Measurements from ENCODE around the gene TCOF1. TPM values are rescaled to one million over a fixed set of nuclear protein-coding genes. Genes with fewer than 3 reads are reported as not detected.

Gene TCOF1
- total RNA-seq, 6 donors from 2014 or later: 21.7 to 71.2 (median 30.4) TPM

DNA sequence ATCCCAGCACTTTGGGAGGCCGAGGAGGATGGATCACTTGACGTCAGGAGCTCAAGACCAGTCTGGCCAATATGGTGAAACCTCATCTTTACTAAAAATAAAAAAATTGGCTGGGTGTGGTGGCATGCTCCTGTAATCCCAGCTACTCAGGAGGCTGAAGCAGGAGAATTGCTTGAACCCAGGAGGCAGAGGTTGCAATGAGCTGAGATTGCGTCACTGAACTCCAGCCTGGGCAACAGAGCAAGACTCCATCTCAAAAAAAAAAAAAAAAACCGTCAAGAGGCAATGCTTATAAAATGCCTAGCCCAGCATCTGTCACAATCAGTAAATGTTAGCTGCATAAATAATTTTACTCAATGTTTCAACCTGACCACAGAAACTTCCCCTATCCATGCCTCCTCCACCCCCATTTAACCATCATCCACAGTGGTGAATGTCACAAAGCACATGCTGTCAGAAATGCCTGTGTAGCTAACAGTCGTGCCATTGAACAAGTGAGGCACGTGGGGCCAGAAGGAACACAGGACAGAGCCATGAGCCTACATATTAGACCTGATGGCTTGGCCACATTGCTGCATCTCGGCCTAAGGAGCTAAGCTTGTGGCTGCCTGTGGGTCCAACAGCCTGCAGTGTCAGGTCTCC lies 16.8 kb upstream of the TCOF1 start:
- no peaks in the 10 kb centered on the region for H3K27me3 ChIP-seq
- no peak overlapping the region for H3K27ac ChIP-seq
- H3K4me1 ChIP-seq: no peaks in the 10 kb centered on the region
- TF ChIP-seq EP300 (IDR thresholded peaks at IDR 0.05): no peak
- TF ChIP-seq POLR2AphosphoS5 (IDR thresholded peaks at IDR 0.05): no peak
- TF ChIP-seq, protein P1, sequence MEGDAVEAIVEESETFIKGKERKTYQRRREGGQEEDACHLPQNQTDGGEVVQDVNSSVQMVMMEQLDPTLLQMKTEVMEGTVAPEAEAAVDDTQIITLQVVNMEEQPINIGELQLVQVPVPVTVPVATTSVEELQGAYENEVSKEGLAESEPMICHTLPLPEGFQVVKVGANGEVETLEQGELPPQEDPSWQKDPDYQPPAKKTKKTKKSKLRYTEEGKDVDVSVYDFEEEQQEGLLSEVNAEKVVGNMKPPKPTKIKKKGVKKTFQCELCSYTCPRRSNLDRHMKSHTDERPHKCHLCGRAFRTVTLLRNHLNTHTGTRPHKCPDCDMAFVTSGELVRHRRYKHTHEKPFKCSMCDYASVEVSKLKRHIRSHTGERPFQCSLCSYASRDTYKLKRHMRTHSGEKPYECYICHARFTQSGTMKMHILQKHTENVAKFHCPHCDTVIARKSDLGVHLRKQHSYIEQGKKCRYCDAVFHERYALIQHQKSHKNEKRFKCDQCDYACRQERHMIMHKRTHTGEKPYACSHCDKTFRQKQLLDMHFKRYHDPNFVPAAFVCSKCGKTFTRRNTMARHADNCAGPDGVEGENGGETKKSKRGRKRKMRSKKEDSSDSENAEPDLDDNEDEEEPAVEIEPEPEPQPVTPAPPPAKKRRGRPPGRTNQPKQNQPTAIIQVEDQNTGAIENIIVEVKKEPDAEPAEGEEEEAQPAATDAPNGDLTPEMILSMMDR (IDR thresholded peaks at IDR 0.05): no peak
- no peak for TF ChIP-seq POLR2A (IDR thresholded peaks at IDR 0.05)
- no peak overlapping the region for H3K4me3 ChIP-seq
- DNase-seq (no peak), ATAC-seq (ENCODE audit: low FRiP score in 2 of 2) (no peak)
- no peaks in the 10 kb centered on the region for H3K9me3 ChIP-seq
- WGBS, 2 donors: 73 to 78% methylated on average over 7 of the region's 7 CpGs
- H3K36me3 ChIP-seq: no peaks in the 10 kb centered on the region

DNA sequence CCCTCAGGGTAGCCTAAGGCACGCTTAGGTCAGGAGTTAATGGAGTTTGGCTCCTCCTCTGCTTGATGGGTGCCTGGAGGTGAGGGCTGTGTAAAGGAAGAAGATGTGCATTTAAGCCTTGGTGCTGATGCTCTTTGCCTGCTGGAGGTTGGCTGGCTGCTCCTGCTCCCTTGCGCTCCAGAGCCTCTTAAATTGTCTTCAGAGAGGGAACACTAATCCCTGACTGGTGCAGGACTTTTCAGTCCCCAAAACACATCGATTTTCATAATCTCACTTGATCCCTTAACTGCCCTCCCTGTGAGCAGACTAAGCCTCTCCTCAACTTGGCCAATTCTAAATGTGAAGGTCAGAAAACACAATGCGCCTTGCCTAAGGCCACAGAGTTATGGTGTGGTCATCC lies 16.2 kb upstream of the TCOF1 start:
- no peak for ATAC-seq (ENCODE audit: low FRiP score in 2 of 2)
- no peak for DNase-seq
- H3K36me3 ChIP-seq: no peaks in the 10 kb centered on the region
- H3K27ac ChIP-seq: no peak overlapping the region
- no peak overlapping the region for H3K4me3 ChIP-seq
- H3K9me3 ChIP-seq: no peaks in the 10 kb centered on the region
- no peaks in the 10 kb centered on the region for H3K4me1 ChIP-seq
- H3K27me3 ChIP-seq: no peaks in the 10 kb centered on the region
- WGBS, 2 donors: 84 to 90% methylated on average over 4 of the region's 4 CpGs
- TF ChIP-seq POLR2A (IDR thresholded peaks at IDR 0.05) (no peak), POLR2AphosphoS5 (IDR thresholded peaks at IDR 0.05) (no peak), EP300 (IDR thresholded peaks at IDR 0.05) (no peak)
- TF ChIP-seq, protein P1 (IDR thresholded peaks at IDR 0.05): no peak

DNA sequence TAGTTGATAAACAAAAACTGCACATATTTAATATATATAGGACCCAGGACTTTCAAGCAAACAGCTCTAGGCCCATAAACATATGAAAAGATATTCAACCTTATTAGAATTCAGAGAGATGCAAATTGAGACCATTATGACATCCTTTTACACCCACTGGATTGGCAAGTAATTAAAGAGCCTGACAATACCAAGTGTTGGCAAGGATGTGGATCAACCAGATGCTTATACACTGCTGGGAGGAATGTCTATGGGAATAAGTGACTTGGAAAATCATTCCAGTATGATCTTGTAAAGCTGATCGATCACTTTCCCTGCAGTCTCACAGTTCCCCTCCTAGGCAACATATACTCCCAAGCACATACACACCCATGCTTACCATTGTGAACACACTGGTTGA lies 15.5 kb upstream of the TCOF1 start:
- DNase-seq (no peak), ATAC-seq (ENCODE audit: low FRiP score in 2 of 2) (no peak)
- H3K36me3 ChIP-seq: no peaks in the 10 kb centered on the region
- H3K4me3 ChIP-seq: no peak overlapping the region
- no peak overlapping the region for H3K27ac ChIP-seq
- 95 to 100% methylated on average over 1 of the region's 1 CpG for WGBS, 2 donors
- no peaks in the 10 kb centered on the region for H3K4me1 ChIP-seq
- no peaks in the 10 kb centered on the region for H3K9me3 ChIP-seq
- TF ChIP-seq POLR2AphosphoS5 (IDR thresholded peaks at IDR 0.05): no peak
- no peak for TF ChIP-seq EP300 (IDR thresholded peaks at IDR 0.05)
- TF ChIP-seq POLR2A (IDR thresholded peaks at IDR 0.05): no peak
- TF ChIP-seq, protein P1 (IDR thresholded peaks at IDR 0.05): no peak
- no peaks in the 10 kb centered on the region for H3K27me3 ChIP-seq

DNA sequence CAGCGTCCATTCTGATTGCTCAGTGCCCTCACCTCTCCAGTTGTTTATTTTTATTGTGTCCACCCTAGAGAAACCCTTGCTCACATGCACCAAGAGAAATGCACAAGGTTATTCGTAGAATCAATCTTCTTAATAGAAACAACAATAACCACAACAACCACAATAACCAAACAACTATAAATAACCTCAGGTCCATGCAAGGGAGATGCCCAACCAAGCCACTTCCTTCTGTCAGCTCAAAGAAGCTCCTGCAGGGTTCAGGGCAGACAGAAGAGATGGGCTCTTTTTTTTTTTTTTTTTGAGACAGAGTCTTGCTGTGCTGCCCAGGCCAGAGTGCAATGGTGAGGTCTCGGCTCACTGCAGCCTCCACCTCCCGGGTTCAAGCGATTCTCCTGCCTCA lies 14.9 kb upstream of the TCOF1 start:
- H3K4me3 ChIP-seq: no peak overlapping the region
- no peaks in the 10 kb centered on the region for H3K4me1 ChIP-seq
- H3K27me3 ChIP-seq: no peaks in the 10 kb centered on the region
- WGBS, 2 donors: 81 to 90% methylated on average over 4 to 5 of the region's 5 CpGs
- TF ChIP-seq POLR2A (IDR thresholded peaks at IDR 0.05): no peak
- ATAC-seq (ENCODE audit: low FRiP score in 2 of 2): no peak
- H3K9me3 ChIP-seq: no peaks in the 10 kb centered on the region
- DNase-seq: no peak
- H3K36me3 ChIP-seq: no peaks in the 10 kb centered on the region
- H3K27ac ChIP-seq: no peak overlapping the region

DNA sequence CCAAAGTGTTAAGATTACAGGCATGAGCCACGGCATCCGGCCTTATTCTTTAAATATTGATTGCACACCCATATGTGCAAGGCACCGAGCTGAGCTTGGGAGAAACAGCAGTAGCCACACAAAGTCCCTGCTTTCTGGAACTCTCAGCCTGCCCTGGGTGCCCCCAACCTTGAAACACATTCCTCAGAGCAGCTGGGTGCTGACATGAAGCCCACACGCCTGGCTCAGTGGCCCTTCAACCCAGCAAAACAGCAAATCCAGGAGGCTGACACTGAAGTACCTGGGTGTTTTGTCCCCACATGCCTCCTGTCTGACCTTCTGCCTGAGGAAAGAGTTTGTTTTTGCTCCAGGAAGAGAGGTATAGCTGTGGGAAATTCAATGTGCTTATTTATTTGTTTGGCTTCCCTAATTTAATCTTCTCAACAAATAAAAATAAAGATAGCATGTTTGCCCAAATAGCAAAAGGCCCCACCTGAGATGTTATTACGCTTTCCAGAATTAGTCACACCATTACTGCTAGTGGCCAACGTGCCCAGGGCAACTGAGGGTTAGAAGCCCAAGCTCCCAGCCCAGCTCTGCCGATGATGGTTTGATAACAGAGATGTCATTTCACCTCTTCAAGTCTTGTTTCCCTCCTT lies 13.4 kb upstream of the TCOF1 start:
- DNase-seq (no peak), ATAC-seq (ENCODE audit: low FRiP score in 2 of 2) (no peak)
- Histone ChIP-seq H3K36me3 (no peaks in the 10 kb centered on the region), H3K27ac (no peak overlapping the region), H3K4me1 (no peaks in the 10 kb centered on the region), H3K9me3 (no peaks in the 10 kb centered on the region), H3K27me3 (no peaks in the 10 kb centered on the region), H3K4me3 (no peak overlapping the region)
- 69 to 82% methylated on average over 7 of the region's 7 CpGs for WGBS, 2 donors
- TF ChIP-seq EP300 (IDR thresholded peaks at IDR 0.05) (no peak), POLR2A (IDR thresholded peaks at IDR 0.05) (no peak), POLR2AphosphoS5 (IDR thresholded peaks at IDR 0.05) (no peak)
- TF ChIP-seq, protein P1 (IDR thresholded peaks at IDR 0.05): no peak
